Fibroblast of lung (primary cell): ENCODE data around the gene MAST3.
A peak's percentile ranks its signal among the peaks of the same experiment; 100 is the strongest.

Experiments
- EZH2 ChIP-seq: IDR thresholded peaks from 2 replicates; pipeline ENCODE4 v1.5.1; 2012; ENCODE audit warnings: low read length, control low read depth, mild to moderate bottlenecking; ENCODE audit errors: missing control alignments
- TF ChIP-seq, protein P1 (sequence below), 2 donors: IDR thresholded peaks in 1 of 2; conservative IDR thresholded peaks in 1 of 2; 1 replicate in 1 of 2; 2 replicates in 1 of 2; pipeline ENCODE4 v1.5.1; 2011 to 2012; ENCODE audit warnings: low read length in 2 of 2, control low read depth in 1 of 2, inconsistent platforms in 1 of 2, low read depth in 1 of 2, mild to moderate bottlenecking in 1 of 2

DNA sequence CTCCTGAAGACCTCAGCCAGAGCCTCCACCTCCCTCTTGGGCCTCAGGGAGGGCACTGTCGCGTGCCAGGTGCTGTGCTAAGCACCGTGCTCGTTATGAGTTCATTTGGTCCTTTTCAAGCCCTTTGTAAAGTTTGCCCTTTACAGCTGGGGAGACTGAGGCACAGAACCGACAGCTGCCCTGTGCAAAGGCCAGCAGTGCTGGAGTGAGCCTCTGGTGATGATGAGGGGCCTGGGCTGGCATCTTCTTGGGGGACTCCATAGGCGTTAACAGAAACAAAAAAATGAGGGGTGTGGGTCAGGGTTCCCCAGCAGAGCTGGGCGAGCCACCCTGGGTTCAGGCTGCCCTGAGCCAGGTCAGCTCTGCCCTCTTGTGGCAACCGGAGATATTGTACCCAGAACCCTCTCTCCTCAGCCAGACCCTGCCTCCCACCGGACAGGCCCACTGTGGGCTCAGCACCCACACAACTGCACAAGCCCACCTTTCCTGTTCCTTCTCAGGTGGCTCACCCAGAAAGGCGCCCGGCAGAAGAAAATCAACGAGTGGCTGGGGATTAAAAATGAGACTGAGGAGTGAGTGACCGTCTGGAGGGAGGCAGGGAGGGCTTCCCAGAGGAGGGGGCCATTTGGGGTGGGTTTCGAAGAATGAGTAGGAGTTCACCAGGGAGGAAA is 70.5 kb downstream of the MAST3 start:
- TF ChIP-seq EZH2 = no peak
- TF ChIP-seq, protein P1, sequence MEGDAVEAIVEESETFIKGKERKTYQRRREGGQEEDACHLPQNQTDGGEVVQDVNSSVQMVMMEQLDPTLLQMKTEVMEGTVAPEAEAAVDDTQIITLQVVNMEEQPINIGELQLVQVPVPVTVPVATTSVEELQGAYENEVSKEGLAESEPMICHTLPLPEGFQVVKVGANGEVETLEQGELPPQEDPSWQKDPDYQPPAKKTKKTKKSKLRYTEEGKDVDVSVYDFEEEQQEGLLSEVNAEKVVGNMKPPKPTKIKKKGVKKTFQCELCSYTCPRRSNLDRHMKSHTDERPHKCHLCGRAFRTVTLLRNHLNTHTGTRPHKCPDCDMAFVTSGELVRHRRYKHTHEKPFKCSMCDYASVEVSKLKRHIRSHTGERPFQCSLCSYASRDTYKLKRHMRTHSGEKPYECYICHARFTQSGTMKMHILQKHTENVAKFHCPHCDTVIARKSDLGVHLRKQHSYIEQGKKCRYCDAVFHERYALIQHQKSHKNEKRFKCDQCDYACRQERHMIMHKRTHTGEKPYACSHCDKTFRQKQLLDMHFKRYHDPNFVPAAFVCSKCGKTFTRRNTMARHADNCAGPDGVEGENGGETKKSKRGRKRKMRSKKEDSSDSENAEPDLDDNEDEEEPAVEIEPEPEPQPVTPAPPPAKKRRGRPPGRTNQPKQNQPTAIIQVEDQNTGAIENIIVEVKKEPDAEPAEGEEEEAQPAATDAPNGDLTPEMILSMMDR (conservative IDR thresholded peaks at IDR 0.05 in 1 of 2, IDR thresholded peaks at IDR 0.05 in 1 of 2; ENCODE audit: low read depth in 1 of 2, low read length in 2 of 2) = peak; percentile 64 to 70
